GM18502 (cell line): ENCODE data around the gene BTK.
"Not testable (repeated sequence)": the region's sequence is repeated elsewhere in the genome, so short reads cannot be mapped to it uniquely, and the experiment has no call there.

Source experiments
- ATAC-seq: cut with Tn5 transposase; IDR thresholded peaks from one replicate; pipeline ENCODE4 v1.9.1; 2021; ENCODE audit warnings: mild to moderate bottlenecking; ENCODE audit not compliant: unreplicated experiment, poor library complexity

Gene BTK

GRCh38 chrX:101348452-101349192, 37.4 kb downstream of the BTK start, which contains the start of gene TIMM8A:
TSS of gene TIMM8A (minus strand) at chrX:101348742. CDS start at chrX:101348664, 78 bp downstream.
- ATAC-seq = peak; percentile 98

- ATAC-seq = no peak
These were observed 38.0 kb downstream of the BTK start for GRCh38 chrX:101347859-101348451.

- ATAC-seq = no peak
These were observed 48.2 kb downstream of the BTK start for GRCh38 chrX:101337776-101338271.

- not testable (repeated sequence) for ATAC-seq
These were observed 51.7 kb downstream of the BTK start for GRCh38 chrX:101334310-101334709.

GRCh38 chrX:101326600-101326999, 59.4 kb downstream of the BTK start:
- ATAC-seq = not testable (repeated sequence)

GRCh38 chrX:101303790-101304189, 82.2 kb downstream of the BTK start:
- ATAC-seq = no peak
